Measurements from ENCODE around the gene HERC2.

Gene HERC2

GRCh38 chr15:28097656-28098359 lies 224.2 kb downstream of the HERC2 start:
- DNase-seq (ENCODE audit: low spot score) = no peak

- no peak for DNase-seq (ENCODE audit: low spot score)
Measured at GRCh38 chr15:28096670-28097431, 225.1 kb downstream of the HERC2 start.

- no peak for DNase-seq (ENCODE audit: low spot score)
Measured at GRCh38 chr15:28096411-28096669, 225.6 kb downstream of the HERC2 start.

- peak; percentile 53 for DNase-seq (ENCODE audit: low spot score)
Measured at GRCh38 chr15:28094732-28095521, 227.1 kb downstream of the HERC2 start.

- peak; percentile 42 for DNase-seq (ENCODE audit: low spot score)
Measured at GRCh38 chr15:28093752-28094535, 228.0 kb downstream of the HERC2 start.

- DNase-seq (ENCODE audit: low spot score) = no peak
Measured at GRCh38 chr15:28091313-28091712, 230.7 kb downstream of the HERC2 start.

- peak; percentile 78 for DNase-seq (ENCODE audit: low spot score)
Measured at GRCh38 chr15:28086175-28086703, 235.7 kb downstream of the HERC2 start.

GRCh38 chr15:28085489-28086174 lies 236.3 kb downstream of the HERC2 start:
- no peak for DNase-seq (ENCODE audit: low spot score)

GRCh38 chr15:28084547-28084946 lies 237.4 kb downstream of the HERC2 start:
- no peak for DNase-seq (ENCODE audit: low spot score)

- no peak for DNase-seq (ENCODE audit: low spot score)
Measured at GRCh38 chr15:28082891-28083684, 238.9 kb downstream of the HERC2 start.

- DNase-seq (ENCODE audit: low spot score) = no peak
Measured at GRCh38 chr15:28081594-28081993, 240.4 kb downstream of the HERC2 start.

GRCh38 chr15:28080386-28080785 lies 241.6 kb downstream of the HERC2 start:
- no peak for DNase-seq (ENCODE audit: low spot score)

GRCh38 chr15:28079313-28079969 lies 242.5 kb downstream of the HERC2 start:
- no peak for DNase-seq (ENCODE audit: low spot score)

- DNase-seq (ENCODE audit: low spot score) = no peak
Measured at GRCh38 chr15:28078191-28078719, 243.7 kb downstream of the HERC2 start.

- DNase-seq (ENCODE audit: low spot score) = no peak
Measured at GRCh38 chr15:28075573-28075972, 246.4 kb downstream of the HERC2 start.

- no peak for DNase-seq (ENCODE audit: low spot score)
Measured at GRCh38 chr15:28068930-28069329, 253.0 kb downstream of the HERC2 start.

GRCh38 chr15:28066231-28066630 lies 255.7 kb downstream of the HERC2 start:
- DNase-seq (ENCODE audit: low spot score) = no peak
